Stimulated activated CD8-positive, alpha-beta memory T cell treated with anti-CD3 and anti-CD28 coated beads, Interleukin-4, amount 100 ng/mL, for 4 hours (primary cell): ENCODE data around the gene CPA2.

Source experiments
- DNase-seq, 2 donors: peaks; one replicate each; pipeline ENCODE4 v3.0.0-alpha.2; 2020; ENCODE audit warnings: low read depth in 2 of 2, low spot score in 1 of 2

CPA2 gene

GRCh38 chr7:130278860-130279259 is 12.2 kb downstream of the CPA2 start:
- no peak for DNase-seq

- no peak for DNase-seq
These were observed 12.6 kb downstream of the CPA2 start for GRCh38 chr7:130279286-130279685.

GRCh38 chr7:130279906-130280305 is 13.2 kb downstream of the CPA2 start:
- DNase-seq, result no peak

GRCh38 chr7:130281260-130281659 is 14.6 kb downstream of the CPA2 start:
- no peak for DNase-seq

GRCh38 chr7:130286881-130287280 is 20.2 kb downstream of the CPA2 start:
- no peak for DNase-seq

- DNase-seq, result no peak
These were observed 21.5 kb downstream of the CPA2 start for GRCh38 chr7:130288168-130288567.

GRCh38 chr7:130288829-130289228 is 22.2 kb downstream of the CPA2 start:
- DNase-seq, result no peak

GRCh38 chr7:130289478-130289877 is 22.8 kb downstream of the CPA2 start:
- no peak for DNase-seq

GRCh38 chr7:130290745-130291144 is 24.1 kb downstream of the CPA2 start:
- DNase-seq, result no peak

- no peak for DNase-seq
These were observed 26.1 kb downstream of the CPA2 start, which contains the start of gene CPA4 for GRCh38 chr7:130292682-130293257. Gene CPA4, plus strand, starts transcription at chr7:130293161. Its CDS starts 20 bp downstream, at chr7:130293181.

GRCh38 chr7:130293521-130293920 is 26.9 kb downstream of the CPA2 start:
- DNase-seq, result no peak

GRCh38 chr7:130294314-130294713 is 27.7 kb downstream of the CPA2 start:
- DNase-seq, result no peak

GRCh38 chr7:130296221-130296951 is 29.7 kb downstream of the CPA2 start:
- DNase-seq, result no peak

- no peak for DNase-seq
These were observed 31.2 kb downstream of the CPA2 start for GRCh38 chr7:130297628-130298543.

GRCh38 chr7:130298544-130299326 is 32.1 kb downstream of the CPA2 start:
- no peak for DNase-seq

- no peak for DNase-seq
These were observed 33.2 kb downstream of the CPA2 start for GRCh38 chr7:130299866-130300265.

- no peak for DNase-seq
These were observed 34.9 kb downstream of the CPA2 start for GRCh38 chr7:130301501-130302020.

- no peak for DNase-seq
These were observed 36.0 kb downstream of the CPA2 start for GRCh38 chr7:130302649-130303048.

GRCh38 chr7:130303127-130303526 is 36.5 kb downstream of the CPA2 start:
- DNase-seq, result no peak

GRCh38 chr7:130303551-130303950 is 36.9 kb downstream of the CPA2 start:
- DNase-seq, result no peak

GRCh38 chr7:130303982-130304381 is 37.3 kb downstream of the CPA2 start:
- DNase-seq, result no peak
